ENCODE measurements around the gene AMN1.
"Not testable (repeated sequence)": the region's sequence is repeated elsewhere in the genome, so short reads cannot be mapped to it uniquely, and the experiment has no call there.

AMN1 gene

GRCh38 chr12:31682136-31682962 lies 46.5 kb downstream of the AMN1 start:
- DNase-seq (ENCODE audit: low read depth), result peak; percentile 24

- DNase-seq (ENCODE audit: low read depth), result no peak
These were observed 56.3 kb downstream of the AMN1 start for GRCh38 chr12:31672521-31672920.

- not testable (repeated sequence) for DNase-seq (ENCODE audit: low read depth)
These were observed 59.2 kb downstream of the AMN1 start for GRCh38 chr12:31669582-31669981.

- DNase-seq (ENCODE audit: low read depth), result no peak
These were observed 59.8 kb downstream of the AMN1 start for GRCh38 chr12:31669020-31669419.

- no peak for DNase-seq (ENCODE audit: low read depth)
These were observed 64.8 kb downstream of the AMN1 start for GRCh38 chr12:31664038-31664437.

- DNase-seq (ENCODE audit: low read depth), result no peak
These were observed 65.2 kb downstream of the AMN1 start for GRCh38 chr12:31663576-31663975.

GRCh38 chr12:31662176-31662849 lies 66.5 kb downstream of the AMN1 start:
- DNase-seq (ENCODE audit: low read depth), result no peak

- peak; percentile 83 for DNase-seq (ENCODE audit: low read depth)
These were observed 69.5 kb downstream of the AMN1 start, which contains the start of gene ETFBKMT for GRCh38 chr12:31659087-31659942. ETFBKMT (plus strand) TSS chr12:31659688; CDS start chr12:31661954, 2,266 bp downstream.

- no peak for DNase-seq (ENCODE audit: low read depth)
These were observed 70.2 kb downstream of the AMN1 start for GRCh38 chr12:31658471-31659086.

- no peak for DNase-seq (ENCODE audit: low read depth)
These were observed 73.0 kb downstream of the AMN1 start for GRCh38 chr12:31655792-31656191.

GRCh38 chr12:31655208-31655607 lies 73.6 kb downstream of the AMN1 start:
- no peak for DNase-seq (ENCODE audit: low read depth)

- DNase-seq (ENCODE audit: low read depth), result no peak
These were observed 76.8 kb downstream of the AMN1 start for GRCh38 chr12:31651893-31652521.

GRCh38 chr12:31650918-31651317 lies 77.9 kb downstream of the AMN1 start:
- no peak for DNase-seq (ENCODE audit: low read depth)

GRCh38 chr12:31647086-31647491 lies 81.7 kb downstream of the AMN1 start:
- no peak for DNase-seq (ENCODE audit: low read depth)

- no peak for DNase-seq (ENCODE audit: low read depth)
These were observed 82.9 kb downstream of the AMN1 start for GRCh38 chr12:31645924-31646323.

GRCh38 chr12:31644536-31644935 lies 84.3 kb downstream of the AMN1 start:
- no peak for DNase-seq (ENCODE audit: low read depth)

- DNase-seq (ENCODE audit: low read depth), result no peak
These were observed 87.2 kb downstream of the AMN1 start for GRCh38 chr12:31641509-31642090.

- no peak for DNase-seq (ENCODE audit: low read depth)
These were observed 94.2 kb downstream of the AMN1 start for GRCh38 chr12:31634620-31635019.

- no peak for DNase-seq (ENCODE audit: low read depth)
These were observed 95.4 kb downstream of the AMN1 start for GRCh38 chr12:31633464-31633863.

- no peak for DNase-seq (ENCODE audit: low read depth)
These were observed 97.0 kb downstream of the AMN1 start for GRCh38 chr12:31631809-31632208.

Measured in stimulated activated CD8-positive, alpha-beta memory T cell treated with anti-CD3 and anti-CD28 coated beads, Interleukin-12 subunit alpha, Interleukin-12 subunit beta, amount 100 ng/mL, for 4 hours (primary cell).